Mucosa of descending colon (tissue), 3 donors: ENCODE data around the gene VSX1. TPM values are rescaled to one million over a fixed set of nuclear protein-coding genes. Genes with fewer than 3 reads are reported as not detected.

Experiments used
- ATAC-seq: fragments of 200-7000 bp; cut with Tn5 transposase; one replicate; pipeline ENCODE4 v1.9.1; 2020; ENCODE audit warnings: mild to moderate bottlenecking, moderate library complexity
- DNase-seq, 3 donors: peaks; one replicate each; pipeline ENCODE4 v3.0.0-alpha.2; 2020
- H3K36me3 ChIP-seq: fragments of 200-600 bp; one replicate; pipeline ENCODE4 v1.8.0; 2021; ENCODE audit warnings: low read depth, mild to moderate bottlenecking
- H3K4me1 ChIP-seq: fragments of 200-600 bp; one replicate; pipeline ENCODE4 v1.8.0; 2021; ENCODE audit warnings: low read depth, mild to moderate bottlenecking
- H3K4me3 ChIP-seq: fragments of 200-600 bp; one replicate; pipeline ENCODE4 v1.8.0; 2021; ENCODE audit warnings: mild to moderate bottlenecking
- H3K9me3 ChIP-seq: fragments of 200-600 bp; one replicate; pipeline ENCODE4 v1.8.0; 2021; ENCODE audit warnings: mild to moderate bottlenecking
- CTCF ChIP-seq: fragments of 200-600 bp; IDR thresholded peaks from one replicate; pipeline ENCODE4 v1.8.0; 2022; ENCODE audit warnings: antibody characterized with exemption, mild to moderate bottlenecking
- intact Hi-C, 2 donors: fragments of 100-400 bp; cut with DNase I in 1 of 2; cut with micrococcal nuclease in 1 of 2; formaldehyde crosslinking; loops; one replicate each; pipeline versions ENCODE4 v1.11.0 to v1.11.1; 2022; cut with DNase I, micrococcal nuclease
- total RNA-seq, 3 donors: library from RNA; stranded (reverse); fragmentation: NEBNext Ultra II Directional in 2 of 3; extraction: Animal tissue kit (Norgen Biotek cat#: 25700) in 2 of 3; gene quantifications; one replicate each; pipeline versions ENCODE4 v1.2.1 to v1.2.4, GENCODE V29; 2021 to 2023
- donor health status: DM: no; HTN: no; CAD: no; lungs with moderate emphysema.
- donor health status: DM: no; HTN: no; CAD: no.
- donor health status: DM: no; HTN: yes; CAD: no.

The VSX1 gene
- total RNA-seq, 3 donors from 2014 or later = 0.22 TPM; not detected in 2

GRCh38 chr20:25087186-25087929 is 5.4 kb upstream of the VSX1 start:
- H3K9me3 ChIP-seq = no peaks in the 10 kb centered on the region
- ATAC-seq (no peak), DNase-seq (no peak)
- intact Hi-C loops = loop anchor here in 1 of 2 donors (10.0 kb wide), 1 partner anchor 87 kb away; no protein-coding TSS in a partner anchor
- no peak for TF ChIP-seq CTCF
- H3K4me1 ChIP-seq = peaks cover 9% of the 10 kb centered on the region
- no peaks in the 10 kb centered on the region for H3K36me3 ChIP-seq
- H3K4me3 ChIP-seq = no peak overlapping the region

GRCh38 chr20:25085756-25086495 is 4.0 kb upstream of the VSX1 start:
- H3K36me3 ChIP-seq = no peaks in the 10 kb centered on the region
- no peak for DNase-seq
- intact Hi-C loops = loop anchor here in 1 of 2 donors (10.0 kb wide), 1 partner anchor 89 kb away; no protein-coding TSS in a partner anchor
- peaks cover 13% of the 10 kb centered on the region for H3K4me1 ChIP-seq
- no peak for TF ChIP-seq CTCF
- no peak for ATAC-seq
- no peak overlapping the region for H3K4me3 ChIP-seq
- H3K9me3 ChIP-seq = no peaks in the 10 kb centered on the region

GRCh38 chr20:25084626-25085187 is 2.8 kb upstream of the VSX1 start:
- ATAC-seq (no peak), DNase-seq (no peak)
- Histone ChIP-seq H3K4me1 (peaks cover 13% of the 10 kb centered on the region), H3K4me3 (no peak overlapping the region), H3K36me3 (no peaks in the 10 kb centered on the region), H3K9me3 (no peaks in the 10 kb centered on the region)
- no peak for TF ChIP-seq CTCF
- intact Hi-C loops = loop anchor here in 1 of 2 donors (10.0 kb wide), 1 partner anchor 90 kb away; no protein-coding TSS in a partner anchor

GRCh38 chr20:25083773-25084625 is 2.1 kb upstream of the VSX1 start:
- intact Hi-C loops = loop anchor here in 1 of 2 donors (10.0 kb wide), 1 partner anchor 91 kb away; no protein-coding TSS in a partner anchor
- no peak overlapping the region for H3K4me3 ChIP-seq
- peaks cover 18% of the 10 kb centered on the region for H3K4me1 ChIP-seq

More at GRCh38 chr20:25083773-25084625, 2.1 kb upstream of the VSX1 start:
- Histone ChIP-seq H3K36me3 (no peaks in the 10 kb centered on the region), H3K9me3 (no peaks in the 10 kb centered on the region)
- ATAC-seq (peak; percentile 51), DNase-seq (no peak)
- TF ChIP-seq CTCF = no peak
